ENCODE measurements around the gene THSD8.

The THSD8 gene

DNA sequence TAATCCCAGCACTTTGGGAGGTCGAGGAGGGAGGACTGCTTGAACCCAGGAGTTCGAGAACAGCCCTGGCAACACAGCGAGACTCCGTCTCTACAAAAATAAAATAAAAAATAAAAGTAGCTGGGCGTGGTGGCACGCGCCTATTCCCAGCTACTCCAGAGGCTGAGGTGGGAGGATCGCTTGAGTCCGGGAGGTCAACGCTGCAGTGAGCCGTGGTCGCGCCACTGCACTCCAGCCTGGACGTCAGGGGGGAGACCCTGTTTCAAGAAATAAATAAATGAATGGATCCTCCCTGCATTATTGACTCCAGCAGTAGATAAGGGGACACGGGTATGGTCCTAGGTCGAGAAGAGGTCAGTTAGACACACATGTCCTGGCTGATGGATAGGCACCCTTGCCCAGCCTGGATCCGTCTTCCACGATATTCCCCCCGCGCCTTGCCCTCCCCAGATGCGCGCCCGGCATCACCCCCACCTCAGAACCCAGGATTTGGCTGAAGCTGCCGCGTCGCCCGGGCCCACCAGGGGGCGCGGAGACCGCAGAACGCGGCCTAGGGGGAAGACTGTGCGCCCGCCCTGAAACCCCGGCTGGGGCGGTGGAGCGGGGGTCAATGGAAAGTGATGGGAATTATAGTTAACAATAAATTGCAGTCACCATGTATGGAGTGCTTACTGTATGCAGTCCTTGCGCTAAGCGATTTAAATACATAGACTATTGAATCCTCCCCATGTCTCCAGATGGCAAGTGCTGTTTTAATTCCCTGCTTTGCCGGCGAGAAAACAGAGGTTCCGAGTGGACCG, 24.5 kb upstream of the THSD8 start:
- Histone ChIP-seq H3K27me3 (no peaks in the 10 kb centered on the region), H3K4me1 (peaks cover 0 to 53% (median 39%) of the 10 kb centered on the region in 4 donors), H3K9me3 (no peaks in the 10 kb centered on the region), H3K36me3 (no peaks in the 10 kb centered on the region), H3K4me3 (peak overlapping the region; percentile 61 to 63), H3K27ac (peak overlapping the region; percentile 90 to 91)
- peak; percentile 82 to 88 for DNase-seq
- intact Hi-C loops (cut with DNase I; ENCODE audit: low total_unique reads), result loop anchor here (2.0 kb wide), 1 partner anchor 15 kb away; no protein-coding TSS in a partner anchor
- TF ChIP-seq, protein P1, sequence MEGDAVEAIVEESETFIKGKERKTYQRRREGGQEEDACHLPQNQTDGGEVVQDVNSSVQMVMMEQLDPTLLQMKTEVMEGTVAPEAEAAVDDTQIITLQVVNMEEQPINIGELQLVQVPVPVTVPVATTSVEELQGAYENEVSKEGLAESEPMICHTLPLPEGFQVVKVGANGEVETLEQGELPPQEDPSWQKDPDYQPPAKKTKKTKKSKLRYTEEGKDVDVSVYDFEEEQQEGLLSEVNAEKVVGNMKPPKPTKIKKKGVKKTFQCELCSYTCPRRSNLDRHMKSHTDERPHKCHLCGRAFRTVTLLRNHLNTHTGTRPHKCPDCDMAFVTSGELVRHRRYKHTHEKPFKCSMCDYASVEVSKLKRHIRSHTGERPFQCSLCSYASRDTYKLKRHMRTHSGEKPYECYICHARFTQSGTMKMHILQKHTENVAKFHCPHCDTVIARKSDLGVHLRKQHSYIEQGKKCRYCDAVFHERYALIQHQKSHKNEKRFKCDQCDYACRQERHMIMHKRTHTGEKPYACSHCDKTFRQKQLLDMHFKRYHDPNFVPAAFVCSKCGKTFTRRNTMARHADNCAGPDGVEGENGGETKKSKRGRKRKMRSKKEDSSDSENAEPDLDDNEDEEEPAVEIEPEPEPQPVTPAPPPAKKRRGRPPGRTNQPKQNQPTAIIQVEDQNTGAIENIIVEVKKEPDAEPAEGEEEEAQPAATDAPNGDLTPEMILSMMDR (IDR thresholded peaks at IDR 0.05), result peak; percentile 94 to 97

DNA sequence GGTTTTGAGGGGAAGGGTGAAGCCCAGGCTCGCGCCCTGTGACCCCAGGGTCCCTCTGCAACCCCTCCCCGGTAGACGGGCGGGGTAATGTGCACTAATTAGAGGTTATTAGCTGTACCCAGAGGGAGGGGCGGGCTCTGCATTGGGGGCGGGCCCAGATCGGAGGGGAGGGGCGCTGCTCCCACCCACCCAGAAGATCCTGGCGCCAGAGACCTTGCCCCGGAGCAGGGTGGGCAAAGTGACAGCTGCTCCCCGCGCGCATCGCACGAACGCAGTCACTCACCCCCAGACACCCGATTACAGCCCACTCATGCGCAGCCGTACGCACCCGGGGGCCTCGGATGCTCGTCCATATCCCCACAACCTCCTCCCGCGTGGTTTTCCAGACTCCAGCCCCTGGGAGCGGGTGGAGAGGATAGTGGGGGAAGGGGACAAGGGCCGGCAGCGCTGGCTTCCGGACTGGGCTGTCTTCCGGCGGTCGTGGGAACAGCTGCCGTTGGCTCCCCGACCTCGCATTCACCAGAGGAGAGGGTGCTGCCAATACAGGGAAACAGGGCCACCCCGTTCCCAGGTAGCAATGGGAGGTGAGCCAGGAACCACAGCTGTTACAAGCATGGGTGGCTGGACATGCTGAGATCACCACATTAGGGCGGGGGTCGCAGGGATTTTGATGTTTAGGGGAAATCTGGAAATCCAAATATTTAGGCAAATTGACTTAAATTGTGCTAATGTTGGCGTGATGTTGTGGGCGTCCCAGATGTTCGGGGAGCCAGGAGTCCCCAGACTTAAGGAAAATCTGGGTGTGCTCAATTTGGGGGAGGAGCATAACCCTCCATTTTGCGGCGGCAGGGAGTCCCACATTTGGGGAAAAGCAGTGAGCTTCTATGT, 23.6 kb upstream of the THSD8 start:
- no peaks in the 10 kb centered on the region for H3K9me3 ChIP-seq
- intact Hi-C loops (cut with DNase I; ENCODE audit: low total_unique reads), result loop anchor here (2.0 kb wide), 1 partner anchor 15 kb away; no protein-coding TSS in a partner anchor
- TF ChIP-seq, protein P1 (IDR thresholded peaks at IDR 0.05), result no peak
- H3K36me3 ChIP-seq, result no peaks in the 10 kb centered on the region
- peaks cover 0 to 60% (median 45%) of the 10 kb centered on the region in 4 donors for H3K4me1 ChIP-seq
- peak overlapping the region; percentile 90 to 91 for H3K27ac ChIP-seq
- peak; percentile 73 to 88 for DNase-seq
- H3K27me3 ChIP-seq, result no peaks in the 10 kb centered on the region
- H3K4me3 ChIP-seq, result peak overlapping the region; percentile 61 to 63

DNA sequence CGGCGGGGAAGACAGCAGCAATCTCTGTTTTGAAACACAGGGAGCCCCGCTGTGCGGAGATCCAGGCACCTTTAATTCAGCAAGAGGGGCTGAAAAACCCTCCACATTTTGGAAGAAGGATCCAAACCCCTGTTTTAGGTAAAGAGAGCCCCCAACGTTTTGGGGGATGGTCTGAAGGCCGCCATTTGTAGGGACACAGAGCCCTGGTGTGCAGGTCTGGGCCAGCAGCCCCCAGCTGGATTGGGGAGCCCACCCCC, 23.0 kb upstream of the THSD8 start:
- TF ChIP-seq, protein P1 (IDR thresholded peaks at IDR 0.05), result no peak
- no peaks in the 10 kb centered on the region for H3K36me3 ChIP-seq
- H3K4me1 ChIP-seq, result peaks cover 3 to 60% (median 49%) of the 10 kb centered on the region in 4 donors
- H3K27me3 ChIP-seq, result no peaks in the 10 kb centered on the region
- peak overlapping the region; percentile 90 to 91 for H3K27ac ChIP-seq
- peak overlapping the region; percentile 61 to 63 for H3K4me3 ChIP-seq
- intact Hi-C loops (cut with DNase I; ENCODE audit: low total_unique reads), result loop anchor here (2.0 kb wide), 1 partner anchor 14 kb away; no protein-coding TSS in a partner anchor
- DNase-seq, result no peak
- H3K9me3 ChIP-seq, result no peaks in the 10 kb centered on the region

DNA sequence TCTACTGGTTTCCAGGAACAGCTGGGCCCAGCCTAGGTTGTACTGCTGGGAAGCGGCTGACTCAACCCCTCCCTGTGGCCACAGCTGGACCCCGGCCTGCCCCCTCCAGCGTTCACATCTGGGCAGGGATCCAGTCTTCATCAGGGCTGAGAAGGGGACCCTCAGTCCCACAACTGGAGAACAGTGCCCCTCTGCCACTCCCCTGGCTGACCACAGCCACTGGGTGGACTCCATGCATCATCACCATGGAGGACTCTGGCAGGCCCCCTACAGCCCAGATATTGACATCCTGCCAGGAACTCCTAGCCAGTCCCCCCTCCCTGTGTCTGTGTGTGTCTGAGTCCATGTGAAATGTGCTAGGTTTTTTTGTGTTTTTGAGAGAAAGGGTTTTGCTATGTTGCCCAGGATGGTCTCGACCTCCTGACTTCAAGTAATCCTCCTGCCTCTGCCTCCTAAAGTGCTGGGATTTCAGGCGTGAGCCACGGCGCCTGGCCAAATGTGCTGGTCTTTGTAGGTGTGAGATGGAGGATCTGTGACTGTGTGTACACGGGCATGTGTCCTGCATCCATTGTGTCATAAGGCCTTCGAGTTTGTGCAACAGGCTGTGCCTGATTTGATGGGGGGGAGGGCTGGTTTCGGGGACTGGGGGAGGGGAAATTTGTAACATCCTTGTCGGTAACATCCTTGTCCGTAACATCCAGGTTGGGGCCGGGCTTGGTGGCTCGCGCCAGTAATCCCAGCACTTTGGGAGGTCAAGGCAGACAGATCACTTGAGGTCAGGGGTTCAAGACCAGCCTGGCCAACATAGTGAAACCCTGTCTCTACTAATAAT, 22.5 kb upstream of the THSD8 start:
- intact Hi-C loops (cut with DNase I; ENCODE audit: low total_unique reads), result loop anchor here (2.0 kb wide), 1 partner anchor 13 kb away; no protein-coding TSS in a partner anchor

DNA sequence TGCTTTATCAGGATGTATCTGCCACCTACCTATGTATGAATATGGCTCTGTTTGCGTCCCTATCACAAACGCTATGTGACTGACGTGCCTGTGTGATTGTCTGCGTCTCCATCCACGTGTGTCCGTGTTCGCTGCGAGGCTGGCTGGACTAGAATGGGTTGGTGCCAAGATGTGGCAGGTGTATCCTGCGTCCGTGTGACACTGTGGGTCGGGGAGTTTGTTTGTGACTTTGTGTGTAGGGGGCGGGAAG, 19.8 kb upstream of the THSD8 start:
- H3K36me3 ChIP-seq, result no peaks in the 10 kb centered on the region
- no peaks in the 10 kb centered on the region for H3K27me3 ChIP-seq
- TF ChIP-seq, protein P1 (IDR thresholded peaks at IDR 0.05), result no peak
- DNase-seq, result peak in 1 of 2 donors; percentile 68
- peak overlapping the region; percentile 98 to 99 for H3K27ac ChIP-seq
- peaks cover 5 to 76% (median 70%) of the 10 kb centered on the region in 4 donors for H3K4me1 ChIP-seq
- intact Hi-C loops (cut with DNase I; ENCODE audit: low total_unique reads), result no loop called here
- no peaks in the 10 kb centered on the region for H3K9me3 ChIP-seq
- H3K4me3 ChIP-seq, result peak overlapping the region; percentile 51 to 64

More for the DNA sequence above, 22.5 kb upstream of the THSD8 start:
- peak overlapping the region; percentile 61 to 63 for H3K4me3 ChIP-seq
- H3K27ac ChIP-seq, result peak overlapping the region; percentile 90 to 91
- H3K9me3 ChIP-seq, result no peaks in the 10 kb centered on the region
- DNase-seq, result peak in 1 of 2 donors; percentile 82
- TF ChIP-seq, protein P1 (IDR thresholded peaks at IDR 0.05), result no peak
- peaks cover 5 to 60% (median 51%) of the 10 kb centered on the region in 4 donors for H3K4me1 ChIP-seq
- H3K36me3 ChIP-seq, result no peaks in the 10 kb centered on the region
- no peaks in the 10 kb centered on the region for H3K27me3 ChIP-seq
